ENCODE measurements around the gene UBE2QL1.

Gene UBE2QL1

GRCh38 chr5:6430418-6431028 is 18.1 kb upstream of the UBE2QL1 start:
- Histone ChIP-seq H3K27me3 (peaks cover 50% of the 10 kb centered on the region), H3K36me3 (no peaks in the 10 kb centered on the region), H3K4me1 (ENCODE audit: control insufficient read depth in 1 of 2, insufficient read depth in 1 of 2, low read depth in 1 of 2, low read length in 1 of 2) (no peaks in the 10 kb centered on the region), H3K9me3 (no peaks in the 10 kb centered on the region), H3K27ac (no peak overlapping the region), H3K4me3 (ENCODE audit: low read depth in 1 of 2, low read length in 1 of 2) (no peak overlapping the region)
- TF ChIP-seq CTCF (IDR thresholded peaks at IDR 0.05): no peak

- no peaks in the 10 kb centered on the region for H3K9me3 ChIP-seq
- no peak for TF ChIP-seq CTCF (IDR thresholded peaks at IDR 0.05)
- no peaks in the 10 kb centered on the region for H3K36me3 ChIP-seq
- H3K4me1 ChIP-seq (ENCODE audit: control insufficient read depth in 1 of 2, insufficient read depth in 1 of 2, low read depth in 1 of 2, low read length in 1 of 2): no peaks in the 10 kb centered on the region
- H3K27me3 ChIP-seq: peaks cover 55% of the 10 kb centered on the region
- no peak overlapping the region for H3K27ac ChIP-seq
- H3K4me3 ChIP-seq (ENCODE audit: low read depth in 1 of 2, low read length in 1 of 2): no peak overlapping the region
Measured at GRCh38 chr5:6431214-6432195, 17.2 kb upstream of the UBE2QL1 start.

GRCh38 chr5:6432206-6432605 is 16.5 kb upstream of the UBE2QL1 start:
- no peak for TF ChIP-seq CTCF (IDR thresholded peaks at IDR 0.05)
- Histone ChIP-seq H3K27ac (no peak overlapping the region), H3K4me3 (ENCODE audit: low read depth in 1 of 2, low read length in 1 of 2) (no peak overlapping the region), H3K4me1 (ENCODE audit: control insufficient read depth in 1 of 2, insufficient read depth in 1 of 2, low read depth in 1 of 2, low read length in 1 of 2) (no peaks in the 10 kb centered on the region), H3K27me3 (peaks cover 56% of the 10 kb centered on the region), H3K9me3 (no peaks in the 10 kb centered on the region), H3K36me3 (no peaks in the 10 kb centered on the region)

- TF ChIP-seq CTCF (IDR thresholded peaks at IDR 0.05): no peak
- Histone ChIP-seq H3K27ac (no peak overlapping the region), H3K27me3 (peaks cover 67% of the 10 kb centered on the region), H3K36me3 (no peaks in the 10 kb centered on the region), H3K4me3 (ENCODE audit: low read depth in 1 of 2, low read length in 1 of 2) (no peak overlapping the region), H3K4me1 (ENCODE audit: control insufficient read depth in 1 of 2, insufficient read depth in 1 of 2, low read depth in 1 of 2, low read length in 1 of 2) (no peaks in the 10 kb centered on the region), H3K9me3 (no peaks in the 10 kb centered on the region)
Measured at GRCh38 chr5:6434731-6435130, 13.9 kb upstream of the UBE2QL1 start.

GRCh38 chr5:6435356-6435755 is 13.3 kb upstream of the UBE2QL1 start:
- no peak overlapping the region for H3K27ac ChIP-seq
- H3K27me3 ChIP-seq: peaks cover 64% of the 10 kb centered on the region
- no peaks in the 10 kb centered on the region for H3K9me3 ChIP-seq
- no peak overlapping the region for H3K4me3 ChIP-seq (ENCODE audit: low read depth in 1 of 2, low read length in 1 of 2)
- TF ChIP-seq CTCF (IDR thresholded peaks at IDR 0.05): no peak
- H3K36me3 ChIP-seq: no peaks in the 10 kb centered on the region
- H3K4me1 ChIP-seq (ENCODE audit: control insufficient read depth in 1 of 2, insufficient read depth in 1 of 2, low read depth in 1 of 2, low read length in 1 of 2): no peaks in the 10 kb centered on the region

Measured in neutrophil (primary cell).